ENCODE data around the gene RPS6KA2.

RPS6KA2 gene

GRCh38 chr6:166573511-166574216, 53.4 kb downstream of the RPS6KA2 start:
- TF ChIP-seq ZFX (IDR thresholded peaks at IDR 0.05; ENCODE audit: borderline replicate concordance) (no peak), CTCF (IDR thresholded peaks at IDR 0.05) (no peak)
- no peak overlapping the region for H3K27ac ChIP-seq

- TF ChIP-seq CTCF (IDR thresholded peaks at IDR 0.05) (no peak), ZFX (IDR thresholded peaks at IDR 0.05; ENCODE audit: borderline replicate concordance) (no peak)
- H3K27ac ChIP-seq = no peak overlapping the region
Measured at GRCh38 chr6:166572370-166573261, 54.4 kb downstream of the RPS6KA2 start.

- TF ChIP-seq CTCF (IDR thresholded peaks at IDR 0.05) (no peak), ZFX (IDR thresholded peaks at IDR 0.05; ENCODE audit: borderline replicate concordance) (no peak)
- no peak overlapping the region for H3K27ac ChIP-seq
Measured at GRCh38 chr6:166570929-166571713, 55.9 kb downstream of the RPS6KA2 start.

- H3K27ac ChIP-seq = no peak overlapping the region
- no peak for TF ChIP-seq CTCF (IDR thresholded peaks at IDR 0.05)
- TF ChIP-seq ZFX (IDR thresholded peaks at IDR 0.05; ENCODE audit: borderline replicate concordance) = no peak
Measured at GRCh38 chr6:166569206-166569605, 57.8 kb downstream of the RPS6KA2 start.

GRCh38 chr6:166567813-166568212, 59.2 kb downstream of the RPS6KA2 start:
- no peak for TF ChIP-seq CTCF (IDR thresholded peaks at IDR 0.05)
- TF ChIP-seq ZFX (IDR thresholded peaks at IDR 0.05; ENCODE audit: borderline replicate concordance) = no peak
- no peak overlapping the region for H3K27ac ChIP-seq

- H3K27ac ChIP-seq = no peak overlapping the region
- TF ChIP-seq ZFX (IDR thresholded peaks at IDR 0.05; ENCODE audit: borderline replicate concordance) (no peak), CTCF (IDR thresholded peaks at IDR 0.05) (no peak)
Measured at GRCh38 chr6:166567107-166567506, 59.9 kb downstream of the RPS6KA2 start.

All from 22Rv1 (cell line).